Skin of body (tissue), 2 donors: Measurements from ENCODE around the gene RUNX3. TPM values are rescaled to one million over a fixed set of nuclear protein-coding genes. Genes with fewer than 3 reads are reported as not detected.

Experiments used
- small RNA-seq: library from RNA; depleted of rRNA; stranded (forward); fragments of <200 nt; gene quantifications from one replicate; pipeline ENCODE3, GENCODE V24; 2014; ENCODE audit warnings: low replicate concordance
- total RNA-seq: library from RNA; depleted of rRNA; stranded (reverse); fragments of >200 nt; gene quantifications from one replicate; pipeline ENCODE4 v1.2.3, GENCODE V29; 2014

Gene RUNX3
- total RNA-seq, 1 donor from 2014 or later: 1.9 TPM

Small RNA genes lying within 50 kb of the gene (small RNA-seq; reads per million reads assigned to genes)
- gene MIR6731: not detected

Other genes starting within 250 kb of the RUNX3 start
- 171 TPM for gene CLIC4, start 184.8 kb downstream of the RUNX3 start, total RNA-seq